Measurements from ENCODE around the gene ACTL7A. TPM values are rescaled to one million over a fixed set of nuclear protein-coding genes. Genes with fewer than 3 reads are reported as not detected.

ACTL7A gene
- polyA plus RNA-seq, 1 donor, result not detected

DNA sequence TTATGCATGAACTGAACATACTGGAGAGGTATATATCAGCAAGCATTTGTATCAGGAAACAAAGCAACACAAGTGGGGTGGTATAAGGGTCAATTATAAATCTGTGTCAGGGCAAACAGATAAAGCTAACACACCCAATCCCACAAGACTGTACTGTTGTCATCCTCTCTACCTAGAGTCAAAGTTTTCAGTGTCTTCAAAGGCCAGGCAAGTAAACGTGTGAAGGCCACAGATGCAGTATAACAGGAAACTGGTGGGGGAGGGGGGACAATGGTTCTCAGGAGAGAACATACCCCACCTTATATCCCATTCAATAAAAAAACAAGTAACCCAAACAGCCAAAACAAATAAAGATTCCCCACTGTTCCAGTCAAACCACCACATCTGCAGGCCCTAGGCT lies 49.8 kb downstream of the ACTL7A start:
- H3K4me3 ChIP-seq (ENCODE audit: low read length), result no peak overlapping the region
- H3K4me1 ChIP-seq (ENCODE audit: control insufficient read depth, insufficient read depth, low read length), result no peaks in the 10 kb centered on the region
- no peak overlapping the region for H3K27ac ChIP-seq (ENCODE audit: low read length)
- H3K36me3 ChIP-seq (ENCODE audit: control insufficient read depth, insufficient read depth, low read length), result peaks cover 54% of the 10 kb centered on the region
- no CpG with 5 or more reads among the region's 1 CpG for WGBS (ENCODE audit: insufficient coverage, low lambda C conversion rate)
- DNase-seq, result no peak
- no peaks in the 10 kb centered on the region for H3K27me3 ChIP-seq (ENCODE audit: control insufficient read depth, insufficient read depth, low read length)
- H3K9me3 ChIP-seq (ENCODE audit: control insufficient read depth, low read depth, low read length), result no peaks in the 10 kb centered on the region

Other genes starting within 250 kb of the ACTL7A start
- gene ACTL7B, start 6.3 kb upstream of the ACTL7A start, polyA plus RNA-seq, result not detected
- gene ELP1, start 71.9 kb downstream of the ACTL7A start, polyA plus RNA-seq, result 28.8 TPM
- gene ABITRAM, start 72.1 kb downstream of the ACTL7A start, polyA plus RNA-seq, result 22.7 TPM
- gene CTNNAL1, start 151.2 kb downstream of the ACTL7A start, polyA plus RNA-seq, result 24.0 TPM